Liver (tissue), 9 donors: Measurements from ENCODE around the gene HNRNPH3. TPM values are rescaled to one million over a fixed set of nuclear protein-coding genes. Genes with fewer than 3 reads are reported as not detected.

ENCODE experiments used
- DNase-seq: peaks from one replicate; pipeline ENCODE4 v3.0.0-alpha.2; 2017; ENCODE audit warnings: low spot score
- H3K27ac ChIP-seq, 2 donors: one replicate each; pipeline ENCODE4 v1.7.0; 2013; ENCODE audit warnings: inconsistent platforms in 2 of 2, low read length in 2 of 2, control low read depth in 1 of 2, low read depth in 1 of 2, mild to moderate bottlenecking in 1 of 2
- H3K27me3 ChIP-seq, 4 donors: one replicate each; pipeline versions ENCODE4 v1.6.1 to v1.7.0; 2013; ENCODE audit warnings: low read length in 3 of 4, inconsistent platforms in 1 of 4, mild to moderate bottlenecking in 1 of 4, moderate library complexity in 1 of 4; ENCODE audit not compliant: control insufficient read depth in 4 of 4, insufficient read depth in 4 of 4
- H3K36me3 ChIP-seq, 4 donors: one replicate each; pipeline versions ENCODE4 v1.6.1 to v1.7.0; 2013; ENCODE audit warnings: low read length in 3 of 4, mild to moderate bottlenecking in 3 of 4, low read depth in 1 of 4, moderate library complexity in 1 of 4; ENCODE audit not compliant: control insufficient read depth in 4 of 4, insufficient read depth in 3 of 4
- H3K4me1 ChIP-seq, 4 donors: one replicate each; pipeline versions ENCODE4 v1.6.1 to v1.7.0; 2013; ENCODE audit warnings: low read length in 3 of 4, mild to moderate bottlenecking in 3 of 4, moderate library complexity in 1 of 4; ENCODE audit not compliant: control insufficient read depth in 4 of 4, insufficient read depth in 4 of 4
- H3K4me3 ChIP-seq, 3 donors: one replicate each; pipeline versions ENCODE4 v1.6.1 to v1.7.0; 2013; ENCODE audit warnings: low read length in 3 of 3, control low read depth in 1 of 3, low read depth in 1 of 3, mild to moderate bottlenecking in 1 of 3
- H3K9ac ChIP-seq, 2 donors: one replicate each; pipeline ENCODE4 v1.7.0; 2013; ENCODE audit warnings: low read length in 2 of 2, mild to moderate bottlenecking in 2 of 2, moderate library complexity in 2 of 2, control low read depth in 1 of 2, low read depth in 1 of 2
- H3K9me3 ChIP-seq, 4 donors: one replicate each; pipeline versions ENCODE4 v1.6.1 to v1.7.0; 2013; ENCODE audit warnings: low read length in 3 of 4; ENCODE audit not compliant: control insufficient read depth in 4 of 4
- EGR1 ChIP-seq, 2 donors: IDR thresholded peaks; 2 replicates each; pipeline ENCODE4 v1.6.1; 2016 to 2018; ENCODE audit warnings: antibody characterized with exemption in 2 of 2, low read depth in 2 of 2
- FOXA1 ChIP-seq: IDR thresholded peaks from 2 replicates; pipeline ENCODE4 v1.6.1; 2016; ENCODE audit warnings: antibody characterized with exemption
- FOXA2 ChIP-seq: IDR thresholded peaks from 2 replicates; pipeline ENCODE4 v1.6.1; 2016; ENCODE audit warnings: antibody characterized with exemption
- GABPA ChIP-seq, 2 donors: IDR thresholded peaks in 1 of 2; conservative IDR thresholded peaks in 1 of 2; 2 replicates each; pipeline ENCODE4 v1.6.1; 2016; ENCODE audit warnings: antibody characterized with exemption in 2 of 2, mild to moderate bottlenecking in 1 of 2, moderate library complexity in 1 of 2
- HNF4A ChIP-seq, 2 donors: conservative IDR thresholded peaks; 2 replicates each; pipeline ENCODE4 v1.6.1; 2016; ENCODE audit warnings: antibody characterized with exemption in 2 of 2, mild to moderate bottlenecking in 2 of 2
- HNF4G ChIP-seq: IDR thresholded peaks from 2 replicates; pipeline ENCODE4 v1.6.1; 2016; ENCODE audit warnings: antibody characterized with exemption
- JUND ChIP-seq, 2 donors: IDR thresholded peaks; 2 replicates each; pipeline ENCODE4 v1.6.1; 2016; ENCODE audit warnings: antibody characterized with exemption in 2 of 2
- MAX ChIP-seq: IDR thresholded peaks from 2 replicates; pipeline ENCODE4 v1.6.1; 2016; ENCODE audit warnings: antibody characterized with exemption
- NR2F2 ChIP-seq: IDR thresholded peaks from 2 replicates; pipeline ENCODE4 v1.6.1; 2016; ENCODE audit warnings: antibody characterized with exemption
- RAD21 ChIP-seq, 2 donors: IDR thresholded peaks; 2 replicates each; pipeline ENCODE4 v1.6.1; 2016; ENCODE audit warnings: antibody characterized with exemption in 2 of 2, mild to moderate bottlenecking in 2 of 2
- RXRA ChIP-seq, 2 donors: IDR thresholded peaks; 2 replicates each; pipeline ENCODE4 v1.6.1; 2017 to 2018; ENCODE audit warnings: antibody characterized with exemption in 2 of 2, mild to moderate bottlenecking in 1 of 2
- SP1 ChIP-seq: IDR thresholded peaks from 2 replicates; pipeline ENCODE4 v1.6.1; 2018; ENCODE audit warnings: antibody characterized with exemption, mild to moderate bottlenecking
- TAF1 ChIP-seq: conservative IDR thresholded peaks from 2 replicates; pipeline ENCODE4 v1.6.1; 2016; ENCODE audit warnings: antibody characterized with exemption, mild to moderate bottlenecking
- YY1 ChIP-seq: IDR thresholded peaks from 2 replicates; pipeline ENCODE4 v1.6.1; 2016; ENCODE audit warnings: antibody characterized with exemption, mild to moderate bottlenecking
- WGBS: extraction: QIAGEN DNeasy Blood & Tissue Kit; methylation state at CpG from one replicate; pipeline ENCODE4 v1.1.7; 2013; 5-methylcytosine and 5-hydroxymethylcytosine counted together
- polyA plus RNA-seq, 2 donors: library from polyadenylated mRNA; stranded (reverse) in 1 of 2; unstranded in 1 of 2; fragments of 200-250 nt in 1 of 2; fragments of >200 nt in 1 of 2; fragmentation: Nextera tagmentation in 1 of 2; extraction: Ambion mirVana in 1 of 2; gene quantifications; one replicate each; pipeline versions ENCODE4 v1.2.1 to v1.2.3, GENCODE V29; 2013 to 2015
- total RNA-seq, 2 donors: library from RNA; depleted of rRNA; stranded (reverse); fragments of >200 nt; gene quantifications; one replicate each; pipeline ENCODE4 v1.2.3, GENCODE V29; 2014
- TF ChIP-seq, protein P1 (sequence below): IDR thresholded peaks from 2 replicates; pipeline ENCODE4 v1.6.1; 2016; ENCODE audit warnings: antibody characterized with exemption
- TF ChIP-seq, protein P2 (sequence below): fragments of 150-350 bp; IDR thresholded peaks from 2 replicates; pipeline ENCODE4 v1.5.1; 2017; ENCODE audit warnings: improper control_type of control experiment, low read depth, low read length; ENCODE audit not compliant: missing input control
- TF ChIP-seq, protein P3 (sequence below): IDR thresholded peaks from 2 replicates; pipeline ENCODE4 v1.6.1; 2016; ENCODE audit warnings: antibody characterized with exemption, mild to moderate bottlenecking
- TF ChIP-seq, protein P4 (sequence below): IDR thresholded peaks from 2 replicates; pipeline ENCODE4 v1.6.1; 2016; ENCODE audit warnings: antibody characterized with exemption
- donor health status: healthy.
- donor health status: healthy.
- donor health status: healthy.
- donor health status: healthy.
- donor health status: healthy.

The HNRNPH3 gene
- total and polyA plus RNA-seq, 4 donors: 18.2 to 38.4 (median 28.6) TPM

DNA sequence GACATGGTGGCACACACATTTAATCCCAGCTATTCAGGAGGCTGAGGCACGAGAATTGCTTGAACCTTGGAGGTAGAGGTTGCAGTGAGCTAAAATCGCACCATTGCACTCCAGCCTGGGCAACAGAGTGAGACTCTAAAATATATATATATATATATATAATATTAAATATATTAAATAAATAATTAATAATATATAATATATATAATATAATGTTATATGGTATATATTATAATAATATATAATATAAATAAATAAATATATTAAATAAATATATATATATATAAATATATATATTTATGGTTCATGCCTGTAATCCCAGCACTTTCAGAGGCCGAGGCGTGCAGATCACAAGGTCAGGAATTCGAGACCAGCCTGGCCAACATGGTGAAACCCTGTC is 34.7 kb downstream of the HNRNPH3 start:
- H3K9me3 ChIP-seq: peaks cover 0 to 2% (median 0%) of the 10 kb centered on the region in 4 donors
- no peak overlapping the region for H3K27ac ChIP-seq
- no peak for DNase-seq
- no peak overlapping the region for H3K4me3 ChIP-seq
- H3K27me3 ChIP-seq: no peaks in the 10 kb centered on the region
- H3K9ac ChIP-seq: no peak overlapping the region
- peaks cover 0 to 9% (median 2%) of the 10 kb centered on the region in 4 donors for H3K4me1 ChIP-seq
- 98% methylated on average over 5 of the region's 5 CpGs for WGBS
- H3K36me3 ChIP-seq: peaks cover 4 to 12% (median 7%) of the 10 kb centered on the region in 4 donors
- TF ChIP-seq FOXA1: no peak
- TF ChIP-seq, protein P1, sequence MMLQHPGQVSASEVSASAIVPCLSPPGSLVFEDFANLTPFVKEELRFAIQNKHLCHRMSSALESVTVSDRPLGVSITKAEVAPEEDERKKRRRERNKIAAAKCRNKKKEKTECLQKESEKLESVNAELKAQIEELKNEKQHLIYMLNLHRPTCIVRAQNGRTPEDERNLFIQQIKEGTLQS: no peak
- TF ChIP-seq, protein P2, sequence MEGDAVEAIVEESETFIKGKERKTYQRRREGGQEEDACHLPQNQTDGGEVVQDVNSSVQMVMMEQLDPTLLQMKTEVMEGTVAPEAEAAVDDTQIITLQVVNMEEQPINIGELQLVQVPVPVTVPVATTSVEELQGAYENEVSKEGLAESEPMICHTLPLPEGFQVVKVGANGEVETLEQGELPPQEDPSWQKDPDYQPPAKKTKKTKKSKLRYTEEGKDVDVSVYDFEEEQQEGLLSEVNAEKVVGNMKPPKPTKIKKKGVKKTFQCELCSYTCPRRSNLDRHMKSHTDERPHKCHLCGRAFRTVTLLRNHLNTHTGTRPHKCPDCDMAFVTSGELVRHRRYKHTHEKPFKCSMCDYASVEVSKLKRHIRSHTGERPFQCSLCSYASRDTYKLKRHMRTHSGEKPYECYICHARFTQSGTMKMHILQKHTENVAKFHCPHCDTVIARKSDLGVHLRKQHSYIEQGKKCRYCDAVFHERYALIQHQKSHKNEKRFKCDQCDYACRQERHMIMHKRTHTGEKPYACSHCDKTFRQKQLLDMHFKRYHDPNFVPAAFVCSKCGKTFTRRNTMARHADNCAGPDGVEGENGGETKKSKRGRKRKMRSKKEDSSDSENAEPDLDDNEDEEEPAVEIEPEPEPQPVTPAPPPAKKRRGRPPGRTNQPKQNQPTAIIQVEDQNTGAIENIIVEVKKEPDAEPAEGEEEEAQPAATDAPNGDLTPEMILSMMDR: no peak
- TF ChIP-seq FOXA2: no peak

GRCh38 chr10:68367121-68367520 is 35.3 kb downstream of the HNRNPH3 start:
- 72% methylated on average over 2 of the region's 2 CpGs for WGBS

More at GRCh38 chr10:68367121-68367520, 35.3 kb downstream of the HNRNPH3 start:
- Histone ChIP-seq H3K27me3 (no peaks in the 10 kb centered on the region), H3K36me3 (peaks cover 4 to 10% (median 7%) of the 10 kb centered on the region in 4 donors), H3K9ac (no peak overlapping the region), H3K4me1 (peaks cover 0 to 9% (median 2%) of the 10 kb centered on the region in 4 donors), H3K9me3 (peaks cover 0 to 3% (median 0%) of the 10 kb centered on the region in 4 donors), H3K4me3 (no peak overlapping the region), H3K27ac (no peak overlapping the region)
- DNase-seq: no peak
- TF ChIP-seq TAF1 (no peak), EGR1 (IDR thresholded peaks at IDR 0.05; ENCODE audit: low read depth in 2 of 2) (no peak), HNF4G (no peak), YY1 (no peak), RXRA (IDR thresholded peaks at IDR 0.05) (no peak), FOXA1 (no peak), SP1 (no peak), HNF4A (conservative IDR thresholded peaks at IDR 0.05) (no peak), MAX (no peak), RAD21 (IDR thresholded peaks at IDR 0.05) (no peak), NR2F2 (no peak), FOXA2 (no peak), GABPA (IDR thresholded peaks at IDR 0.05 in 1 of 2, conservative IDR thresholded peaks at IDR 0.05 in 1 of 2) (no peak), JUND (IDR thresholded peaks at IDR 0.05) (no peak)
- TF ChIP-seq, protein P2: no peak
- TF ChIP-seq, protein P1: no peak
- TF ChIP-seq, protein P3, sequence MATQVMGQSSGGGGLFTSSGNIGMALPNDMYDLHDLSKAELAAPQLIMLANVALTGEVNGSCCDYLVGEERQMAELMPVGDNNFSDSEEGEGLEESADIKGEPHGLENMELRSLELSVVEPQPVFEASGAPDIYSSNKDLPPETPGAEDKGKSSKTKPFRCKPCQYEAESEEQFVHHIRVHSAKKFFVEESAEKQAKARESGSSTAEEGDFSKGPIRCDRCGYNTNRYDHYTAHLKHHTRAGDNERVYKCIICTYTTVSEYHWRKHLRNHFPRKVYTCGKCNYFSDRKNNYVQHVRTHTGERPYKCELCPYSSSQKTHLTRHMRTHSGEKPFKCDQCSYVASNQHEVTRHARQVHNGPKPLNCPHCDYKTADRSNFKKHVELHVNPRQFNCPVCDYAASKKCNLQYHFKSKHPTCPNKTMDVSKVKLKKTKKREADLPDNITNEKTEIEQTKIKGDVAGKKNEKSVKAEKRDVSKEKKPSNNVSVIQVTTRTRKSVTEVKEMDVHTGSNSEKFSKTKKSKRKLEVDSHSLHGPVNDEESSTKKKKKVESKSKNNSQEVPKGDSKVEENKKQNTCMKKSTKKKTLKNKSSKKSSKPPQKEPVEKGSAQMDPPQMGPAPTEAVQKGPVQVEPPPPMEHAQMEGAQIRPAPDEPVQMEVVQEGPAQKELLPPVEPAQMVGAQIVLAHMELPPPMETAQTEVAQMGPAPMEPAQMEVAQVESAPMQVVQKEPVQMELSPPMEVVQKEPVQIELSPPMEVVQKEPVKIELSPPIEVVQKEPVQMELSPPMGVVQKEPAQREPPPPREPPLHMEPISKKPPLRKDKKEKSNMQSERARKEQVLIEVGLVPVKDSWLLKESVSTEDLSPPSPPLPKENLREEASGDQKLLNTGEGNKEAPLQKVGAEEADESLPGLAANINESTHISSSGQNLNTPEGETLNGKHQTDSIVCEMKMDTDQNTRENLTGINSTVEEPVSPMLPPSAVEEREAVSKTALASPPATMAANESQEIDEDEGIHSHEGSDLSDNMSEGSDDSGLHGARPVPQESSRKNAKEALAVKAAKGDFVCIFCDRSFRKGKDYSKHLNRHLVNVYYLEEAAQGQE: no peak
- TF ChIP-seq, protein P4, sequence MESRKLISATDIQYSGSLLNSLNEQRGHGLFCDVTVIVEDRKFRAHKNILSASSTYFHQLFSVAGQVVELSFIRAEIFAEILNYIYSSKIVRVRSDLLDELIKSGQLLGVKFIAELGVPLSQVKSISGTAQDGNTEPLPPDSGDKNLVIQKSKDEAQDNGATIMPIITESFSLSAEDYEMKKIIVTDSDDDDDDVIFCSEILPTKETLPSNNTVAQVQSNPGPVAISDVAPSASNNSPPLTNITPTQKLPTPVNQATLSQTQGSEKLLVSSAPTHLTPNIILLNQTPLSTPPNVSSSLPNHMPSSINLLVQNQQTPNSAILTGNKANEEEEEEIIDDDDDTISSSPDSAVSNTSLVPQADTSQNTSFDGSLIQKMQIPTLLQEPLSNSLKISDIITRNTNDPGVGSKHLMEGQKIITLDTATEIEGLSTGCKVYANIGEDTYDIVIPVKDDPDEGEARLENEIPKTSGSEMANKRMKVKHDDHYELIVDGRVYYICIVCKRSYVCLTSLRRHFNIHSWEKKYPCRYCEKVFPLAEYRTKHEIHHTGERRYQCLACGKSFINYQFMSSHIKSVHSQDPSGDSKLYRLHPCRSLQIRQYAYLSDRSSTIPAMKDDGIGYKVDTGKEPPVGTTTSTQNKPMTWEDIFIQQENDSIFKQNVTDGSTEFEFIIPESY: no peak
